Measurements from ENCODE around the gene ERP27.

ERP27 gene

GRCh38 chr12:14982562-14982961 lies 44.2 kb upstream of the ERP27 start:
- TF ChIP-seq CTCF (IDR thresholded peaks at IDR 0.05; ENCODE audit: insufficient read depth, low read length, poor library complexity, severe bottlenecking), result no peak
- Histone ChIP-seq H3K36me3 (ENCODE audit: control insufficient read depth, insufficient read depth, low read length) (no peaks in the 10 kb centered on the region), H3K27me3 (replicated peaks; ENCODE audit: control insufficient read depth, insufficient read depth, low read length) (no peaks in the 10 kb centered on the region), H3K4me3 (replicated peaks; ENCODE audit: low read depth, low read length) (no peak overlapping the region)
- DNase-seq (ENCODE audit: extremely low read depth, insufficient read length), result no peak

GRCh38 chr12:14981049-14981448 lies 42.7 kb upstream of the ERP27 start:
- Histone ChIP-seq H3K27me3 (replicated peaks; ENCODE audit: control insufficient read depth, insufficient read depth, low read length) (no peaks in the 10 kb centered on the region), H3K36me3 (ENCODE audit: control insufficient read depth, insufficient read depth, low read length) (no peaks in the 10 kb centered on the region), H3K4me3 (replicated peaks; ENCODE audit: low read depth, low read length) (no peak overlapping the region)
- no peak for TF ChIP-seq CTCF (IDR thresholded peaks at IDR 0.05; ENCODE audit: insufficient read depth, low read length, poor library complexity, severe bottlenecking)
- DNase-seq (ENCODE audit: extremely low read depth, insufficient read length), result no peak

GRCh38 chr12:14979468-14979867 lies 41.1 kb upstream of the ERP27 start:
- no peaks in the 10 kb centered on the region for H3K27me3 ChIP-seq (replicated peaks; ENCODE audit: control insufficient read depth, insufficient read depth, low read length)
- no peak for DNase-seq (ENCODE audit: extremely low read depth, insufficient read length)
- H3K4me3 ChIP-seq (replicated peaks; ENCODE audit: low read depth, low read length), result no peak overlapping the region
- TF ChIP-seq CTCF (IDR thresholded peaks at IDR 0.05; ENCODE audit: insufficient read depth, low read length, poor library complexity, severe bottlenecking), result no peak
- no peaks in the 10 kb centered on the region for H3K36me3 ChIP-seq (ENCODE audit: control insufficient read depth, insufficient read depth, low read length)

GRCh38 chr12:14976658-14977057 lies 38.3 kb upstream of the ERP27 start:
- H3K36me3 ChIP-seq (ENCODE audit: control insufficient read depth, insufficient read depth, low read length), result no peaks in the 10 kb centered on the region
- DNase-seq (ENCODE audit: extremely low read depth, insufficient read length), result no peak
- no peak overlapping the region for H3K4me3 ChIP-seq (replicated peaks; ENCODE audit: low read depth, low read length)
- no peak for TF ChIP-seq CTCF (IDR thresholded peaks at IDR 0.05; ENCODE audit: insufficient read depth, low read length, poor library complexity, severe bottlenecking)
- H3K27me3 ChIP-seq (replicated peaks; ENCODE audit: control insufficient read depth, insufficient read depth, low read length), result no peaks in the 10 kb centered on the region

GRCh38 chr12:14975457-14975856 lies 37.1 kb upstream of the ERP27 start:
- no peaks in the 10 kb centered on the region for H3K27me3 ChIP-seq (replicated peaks; ENCODE audit: control insufficient read depth, insufficient read depth, low read length)
- TF ChIP-seq CTCF (IDR thresholded peaks at IDR 0.05; ENCODE audit: insufficient read depth, low read length, poor library complexity, severe bottlenecking), result no peak
- no peak for DNase-seq (ENCODE audit: extremely low read depth, insufficient read length)

GRCh38 chr12:14974633-14975032 lies 36.3 kb upstream of the ERP27 start:
- DNase-seq (ENCODE audit: extremely low read depth, insufficient read length), result no peak
- H3K4me3 ChIP-seq (replicated peaks; ENCODE audit: low read depth, low read length), result no peak overlapping the region
- no peaks in the 10 kb centered on the region for H3K36me3 ChIP-seq (ENCODE audit: control insufficient read depth, insufficient read depth, low read length)
- no peak for TF ChIP-seq CTCF (IDR thresholded peaks at IDR 0.05; ENCODE audit: insufficient read depth, low read length, poor library complexity, severe bottlenecking)
- H3K27me3 ChIP-seq (replicated peaks; ENCODE audit: control insufficient read depth, insufficient read depth, low read length), result no peaks in the 10 kb centered on the region

More at GRCh38 chr12:14975457-14975856, 37.1 kb upstream of the ERP27 start:
- H3K4me3 ChIP-seq (replicated peaks; ENCODE audit: low read depth, low read length), result no peak overlapping the region
- H3K36me3 ChIP-seq (ENCODE audit: control insufficient read depth, insufficient read depth, low read length), result no peaks in the 10 kb centered on the region
